Progenitor cell of endocrine pancreas (in vitro differentiated cells): Measurements from ENCODE around the gene CDKN2AIP. TPM values are rescaled to one million over a fixed set of nuclear protein-coding genes. Genes with fewer than 3 reads are reported as not detected.
A peak's percentile ranks its signal among the peaks of the same experiment; 100 is the strongest.

Experiments
- DNase-seq: peaks from one replicate; pipeline ENCODE4 v3.0.0; 2021; ENCODE audit warnings: low spot score; ENCODE audit not compliant: unreplicated experiment
- H3K27ac Mint-ChIP-seq: 2 replicates; pipeline ENCODE4 v1.8.0; 2021; ENCODE audit warnings: mild to moderate bottlenecking, moderate library complexity, mixed read lengths
- H3K27me3 Mint-ChIP-seq: 2 replicates; pipeline ENCODE4 v1.8.0; 2021; ENCODE audit warnings: mixed read lengths
- H3K36me3 Mint-ChIP-seq: 2 replicates; pipeline ENCODE4 v1.8.0; 2022; ENCODE audit warnings: mixed read lengths; ENCODE audit not compliant: insufficient read depth
- H3K4me1 Mint-ChIP-seq: 2 replicates; pipeline ENCODE4 v1.8.0; 2021; ENCODE audit warnings: low read depth, mixed read lengths
- H3K4me3 Mint-ChIP-seq: 2 replicates; pipeline ENCODE4 v1.8.0; 2021; ENCODE audit warnings: low read depth, mild to moderate bottlenecking, moderate library complexity, mixed read lengths
- H3K9me3 Mint-ChIP-seq: 2 replicates; pipeline ENCODE4 v1.8.0; 2021; ENCODE audit warnings: low read depth, mixed read lengths
- CTCF ChIP-seq: fragments of 200-600 bp; sonication (generic); IDR thresholded peaks from one replicate; pipeline ENCODE4 v1.5.0; 2021; ENCODE audit warnings: antibody characterized with exemption, mild to moderate bottlenecking; ENCODE audit not compliant: unreplicated experiment
- total RNA-seq: library from RNA; stranded (reverse); gene quantifications from 2 replicates; pipeline ENCODE4 v1.2.1, GENCODE V29; 2021

The CDKN2AIP gene
- total RNA-seq, 1 donor from 2014 or later = 22.0 TPM

- H3K4me3 Mint-ChIP-seq = no peak overlapping the region
Measured at GRCh38 chr4:183469285-183469684, 24.8 kb downstream of the CDKN2AIP start.

GRCh38 chr4:183469936-183470335 is 25.5 kb downstream of the CDKN2AIP start:
- peaks cover 8% of the 10 kb centered on the region for H3K36me3 Mint-ChIP-seq
- no peak overlapping the region for H3K4me3 Mint-ChIP-seq
- no peak for TF ChIP-seq CTCF
- no peak for DNase-seq
- H3K27me3 Mint-ChIP-seq = no peaks in the 10 kb centered on the region
- peak overlapping the region; percentile 20 for H3K27ac Mint-ChIP-seq
- peaks cover 4% of the 10 kb centered on the region for H3K9me3 Mint-ChIP-seq
- H3K4me1 Mint-ChIP-seq = peaks cover 22% of the 10 kb centered on the region

More at GRCh38 chr4:183469285-183469684, 24.8 kb downstream of the CDKN2AIP start:
- Mint-ChIP-seq H3K36me3 (peaks cover 10% of the 10 kb centered on the region), H3K27me3 (no peaks in the 10 kb centered on the region), H3K27ac (no peak overlapping the region), H3K4me1 (peaks cover 22% of the 10 kb centered on the region), H3K9me3 (peaks cover 4% of the 10 kb centered on the region)
- DNase-seq = no peak
- no peak for TF ChIP-seq CTCF

- Mint-ChIP-seq H3K4me1 (peaks cover 22% of the 10 kb centered on the region), H3K4me3 (no peak overlapping the region), H3K27me3 (no peaks in the 10 kb centered on the region), H3K27ac (peak overlapping the region; percentile 92), H3K36me3 (peaks cover 8% of the 10 kb centered on the region), H3K9me3 (peaks cover 4% of the 10 kb centered on the region)
- DNase-seq = no peak
- TF ChIP-seq CTCF = no peak
Measured at GRCh38 chr4:183470821-183471220, 26.4 kb downstream of the CDKN2AIP start.

- no peak overlapping the region for H3K27ac Mint-ChIP-seq
- peaks cover 16% of the 10 kb centered on the region for H3K4me1 Mint-ChIP-seq
- TF ChIP-seq CTCF = peak; percentile 87
- H3K27me3 Mint-ChIP-seq = no peaks in the 10 kb centered on the region
- peaks cover 5% of the 10 kb centered on the region for H3K36me3 Mint-ChIP-seq
- no peak overlapping the region for H3K4me3 Mint-ChIP-seq
- peak; percentile 71 for DNase-seq
- peaks cover 4% of the 10 kb centered on the region for H3K9me3 Mint-ChIP-seq
Measured at GRCh38 chr4:183471946-183472708, 27.7 kb downstream of the CDKN2AIP start.

- no peak for DNase-seq
- Mint-ChIP-seq H3K27ac (no peak overlapping the region), H3K9me3 (peaks cover 5% of the 10 kb centered on the region), H3K27me3 (no peaks in the 10 kb centered on the region), H3K4me3 (no peak overlapping the region), H3K36me3 (peaks cover 5% of the 10 kb centered on the region), H3K4me1 (no peaks in the 10 kb centered on the region)
- TF ChIP-seq CTCF = no peak
Measured at GRCh38 chr4:183478123-183478522, 33.7 kb downstream of the CDKN2AIP start.
